Prostate gland (tissue), 2 donors: ENCODE data around the gene LRBA.

Experiments
- POLR2AphosphoS5 ChIP-seq: sonication (generic); formaldehyde crosslinking; IDR thresholded peaks from one replicate; pipeline ENCODE4 v1.6.1; 2017; ENCODE audit warnings: antibody characterized with exemption
- TF ChIP-seq, protein P1 (sequence below), 4 experiments: fragments of 200-600 bp in 2 of 4; fragments of 450-650 bp in 2 of 4; sonication (generic) in 2 of 4; IDR thresholded peaks; 1 replicate in 3 of 4; 2 replicates in 1 of 4; pipeline ENCODE4 v1.5.1; 2016 to 2019; ENCODE audit warnings: antibody characterized with exemption in 4 of 4, mild to moderate bottlenecking in 2 of 4, moderate library complexity in 2 of 4

DNA sequence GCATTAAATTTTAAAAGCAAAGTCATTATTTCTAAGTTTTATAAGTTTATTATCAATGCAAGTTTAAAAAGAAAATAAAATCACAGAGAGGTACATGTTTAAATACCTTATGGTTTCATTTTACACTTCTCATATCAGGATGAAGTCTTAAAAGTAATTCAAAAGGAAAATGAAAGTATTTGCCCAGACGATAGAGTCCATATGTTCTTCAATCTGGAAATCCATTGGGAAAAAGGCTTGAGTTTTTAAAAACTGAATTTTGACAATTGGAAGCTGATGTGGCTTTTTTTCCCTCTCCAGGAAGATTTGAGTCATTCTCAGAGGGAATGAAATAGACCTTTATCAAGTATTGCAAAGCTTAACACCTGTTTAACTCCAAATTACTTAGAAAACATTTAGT, 396.0 kb downstream of the LRBA start:
- TF ChIP-seq, protein P1, sequence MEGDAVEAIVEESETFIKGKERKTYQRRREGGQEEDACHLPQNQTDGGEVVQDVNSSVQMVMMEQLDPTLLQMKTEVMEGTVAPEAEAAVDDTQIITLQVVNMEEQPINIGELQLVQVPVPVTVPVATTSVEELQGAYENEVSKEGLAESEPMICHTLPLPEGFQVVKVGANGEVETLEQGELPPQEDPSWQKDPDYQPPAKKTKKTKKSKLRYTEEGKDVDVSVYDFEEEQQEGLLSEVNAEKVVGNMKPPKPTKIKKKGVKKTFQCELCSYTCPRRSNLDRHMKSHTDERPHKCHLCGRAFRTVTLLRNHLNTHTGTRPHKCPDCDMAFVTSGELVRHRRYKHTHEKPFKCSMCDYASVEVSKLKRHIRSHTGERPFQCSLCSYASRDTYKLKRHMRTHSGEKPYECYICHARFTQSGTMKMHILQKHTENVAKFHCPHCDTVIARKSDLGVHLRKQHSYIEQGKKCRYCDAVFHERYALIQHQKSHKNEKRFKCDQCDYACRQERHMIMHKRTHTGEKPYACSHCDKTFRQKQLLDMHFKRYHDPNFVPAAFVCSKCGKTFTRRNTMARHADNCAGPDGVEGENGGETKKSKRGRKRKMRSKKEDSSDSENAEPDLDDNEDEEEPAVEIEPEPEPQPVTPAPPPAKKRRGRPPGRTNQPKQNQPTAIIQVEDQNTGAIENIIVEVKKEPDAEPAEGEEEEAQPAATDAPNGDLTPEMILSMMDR (IDR thresholded peaks at IDR 0.05) = no peak
- TF ChIP-seq POLR2AphosphoS5 = no peak
